B cell (primary cell): ENCODE results near the gene CAMTA1. TPM values are rescaled to one million over a fixed set of nuclear protein-coding genes. Genes with fewer than 3 reads are reported as not detected.

ENCODE experiments used
- ATAC-seq: fragments of 200-7000 bp; cut with Tn5 transposase; one replicate; pipeline ENCODE4 v1.10.0; 2021; ENCODE audit warnings: low read depth, mild to moderate bottlenecking, moderate number of reproducible peaks, moderate library complexity
- CTCF ChIA-PET: fragments of 350-600 bp; sonication (Branson Sonifier 250); formaldehyde crosslinking; loops from one replicate; lab custom pipeline; 2021; ENCODE audit warnings: antibody characterized with exemption, inconsistent platforms; lab: Charles Lee
- POLR2A ChIA-PET: fragments of 350-600 bp; sonication (Branson Sonifier 250); formaldehyde crosslinking; loops from one replicate; lab custom pipeline; 2021; ENCODE audit warnings: antibody characterized with exemption; lab: Charles Lee
- DNase-seq: peaks from one replicate; pipeline ENCODE4 v3.0.0; 2013
- H2AFZ ChIP-seq: 2 replicates; pipeline ENCODE4 v1.6.1; 2012; ENCODE audit warnings: mild to moderate bottlenecking, low read depth, low read length; ENCODE audit not compliant: insufficient read depth, poor library complexity, severe bottlenecking
- H3K27ac ChIP-seq, 2 donors: 1 replicate in 1 of 2; 2 replicates in 1 of 2; pipeline ENCODE4 v1.5.1; 2012 to 2013; ENCODE audit warnings: low read length in 2 of 2, mild to moderate bottlenecking in 2 of 2, moderate library complexity in 1 of 2
- H3K27me3 ChIP-seq, 4 experiments: fragments of 200-600 bp in 1 of 4; sonication (generic) in 1 of 4; replicated peaks in 1 of 4; 1 replicate in 2 of 4; 2 replicates in 2 of 4; pipeline versions ENCODE4 v1.6.1 to v1.7.0; 2013 to 2016; ENCODE audit warnings: low read length in 3 of 4, mild to moderate bottlenecking in 2 of 4, mixed read lengths in 1 of 4, moderate library complexity in 1 of 4; ENCODE audit not compliant: insufficient read depth in 4 of 4, control insufficient read depth in 3 of 4; ENCODE audit errors: control extremely low read depth in 1 of 4
- H3K36me3 ChIP-seq, 2 experiments: replicated peaks in 1 of 2; 1 replicate in 1 of 2; 2 replicates in 1 of 2; pipeline versions ENCODE4 v1.6.1 to v1.7.1; 2013; ENCODE audit warnings: low read length in 1 of 2; ENCODE audit not compliant: insufficient read depth in 2 of 2, control insufficient read depth in 1 of 2; ENCODE audit errors: control extremely low read depth in 1 of 2, extremely low read depth in 1 of 2
- H3K4me1 ChIP-seq, 2 donors: fragments of 200-600 bp in 1 of 2; sonication (generic) in 1 of 2; 1 replicate in 1 of 2; 2 replicates in 1 of 2; pipeline versions ENCODE4 v1.5.1 to v1.6.1; 2013 to 2017; ENCODE audit warnings: low read length in 2 of 2; ENCODE audit not compliant: control insufficient read depth in 2 of 2, insufficient read depth in 2 of 2
- H3K4me2 ChIP-seq: replicated peaks from 2 replicates; pipeline ENCODE3; 2012; ENCODE audit warnings: mild to moderate bottlenecking, low read depth, low read length; ENCODE audit not compliant: poor library complexity, severe bottlenecking
- H3K4me3 ChIP-seq, 5 experiments: fragments of 200-600 bp in 1 of 5; sonication (generic) in 1 of 5; 1 replicate in 3 of 5; 2 replicates in 2 of 5; pipeline versions ENCODE4 v1.5.1 to v1.7.0; 2011 to 2016; ENCODE audit warnings: low read length in 4 of 5, mild to moderate bottlenecking in 4 of 5, low read depth in 2 of 5, control low read depth in 1 of 5, moderate library complexity in 1 of 5; ENCODE audit not compliant: insufficient read depth in 1 of 5; ENCODE audit errors: control extremely low read depth in 1 of 5, extremely low read depth in 1 of 5
- H3K79me2 ChIP-seq: fragments of 200-600 bp; sonication (generic); one replicate; pipeline ENCODE4 v1.6.0; 2016; ENCODE audit warnings: low read length; ENCODE audit not compliant: control insufficient read depth, insufficient read depth
- H3K9ac ChIP-seq: fragments of 200-600 bp; sonication (generic); 2 replicates; pipeline ENCODE4 v1.6.1; 2017; ENCODE audit warnings: mild to moderate bottlenecking, low read length, moderate library complexity
- H3K9me3 ChIP-seq, 3 donors: one replicate each; pipeline versions ENCODE4 v1.6.1 to v1.7.1; 2013; ENCODE audit warnings: low read length in 2 of 3; ENCODE audit not compliant: control insufficient read depth in 2 of 3, insufficient read depth in 1 of 3; ENCODE audit errors: control extremely low read depth in 1 of 3
- H4K20me1 ChIP-seq: 2 replicates; pipeline ENCODE4 v1.6.0; 2012; ENCODE audit warnings: mild to moderate bottlenecking, low read length; ENCODE audit not compliant: insufficient read depth, control insufficient read depth, poor library complexity, severe bottlenecking
- H3K27ac Mint-ChIP-seq: one replicate; pipeline ENCODE4 v1.8.0; 2021; ENCODE audit warnings: mixed read lengths
- H3K27me3 Mint-ChIP-seq: one replicate; pipeline ENCODE4 v1.8.0; 2021; ENCODE audit warnings: mixed read lengths
- H3K4me1 Mint-ChIP-seq: one replicate; pipeline ENCODE4 v1.8.0; 2021; ENCODE audit warnings: mixed read lengths
- H3K4me3 Mint-ChIP-seq: one replicate; pipeline ENCODE4 v1.8.0; 2021; ENCODE audit warnings: mixed read lengths
- H3K9me3 Mint-ChIP-seq: one replicate; pipeline ENCODE4 v1.8.0; 2022; ENCODE audit warnings: mixed read lengths; ENCODE audit not compliant: insufficient read depth
- CTCF ChIP-seq: fragments of 200-600 bp; IDR thresholded peaks from one replicate; pipeline ENCODE4 v1.8.0; 2022; ENCODE audit warnings: antibody characterized with exemption, mild to moderate bottlenecking
- EZH2 ChIP-seq: IDR thresholded peaks from 2 replicates; pipeline ENCODE4 v1.6.1; 2012; ENCODE audit warnings: borderline replicate concordance, low read depth, mild to moderate bottlenecking, moderate library complexity, low read length; ENCODE audit not compliant: insufficient read depth, poor library complexity, severe bottlenecking
- WGBS: methylation state at CpG from one replicate; pipeline ENCODE4 v1.1.5; 2013; ENCODE audit warnings: missing lambda C conversion rate; ENCODE audit not compliant: insufficient coverage; 5-methylcytosine and 5-hydroxymethylcytosine counted together
- intact Hi-C: fragments of 100-400 bp; cut with micrococcal nuclease; formaldehyde crosslinking; loops from one replicate; pipeline ENCODE4 v1.10.0; 2022
- polyA plus RNA-seq: library from polyadenylated mRNA; depleted of rRNA; stranded (reverse); fragments of >200 nt; gene quantifications from 2 replicates; pipeline ENCODE4 v1.2.3, GENCODE V29; 2012
- total RNA-seq, 2 donors: library from RNA; stranded (reverse); fragments of 120-200 nt in 1 of 2; gene quantifications; 1 replicate in 1 of 2; 2 replicates in 1 of 2; pipeline versions ENCODE4 v1.2.3 to v1.2.4, GENCODE V29; 2013 to 2022

CAMTA1 gene
- total and polyA plus RNA-seq, 2 donors (not counting 1 experiment from before 2014, with no cell fraction given), result 42.2 to 45.7 TPM

DNA sequence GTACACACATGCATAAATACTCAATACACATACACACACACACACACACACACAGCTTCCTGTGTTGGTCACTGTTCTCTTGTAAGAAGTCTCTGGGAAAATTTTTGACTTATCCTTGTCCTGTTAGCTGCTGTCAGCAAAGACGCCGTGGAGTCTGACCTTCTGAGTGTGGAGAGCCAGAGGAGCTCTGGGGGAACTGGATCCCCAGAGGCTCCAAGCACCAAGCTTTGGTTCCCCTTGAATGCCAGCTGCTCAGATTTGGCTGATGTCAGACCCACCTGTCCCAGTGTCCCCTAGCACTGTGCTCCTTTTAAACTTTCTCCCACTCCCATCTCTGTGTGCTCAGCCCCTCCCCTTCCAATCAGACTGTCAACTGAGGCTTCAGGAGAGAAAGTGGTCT, 319.1 kb downstream of the CAMTA1 start:
- no peak overlapping the region for H2AFZ ChIP-seq
- no peak overlapping the region for H3K9ac ChIP-seq
- H3K4me3 ChIP-seq, result no peak overlapping the region
- no peaks in the 10 kb centered on the region for H3K4me1 Mint-ChIP-seq
- no peaks in the 10 kb centered on the region for H3K36me3 ChIP-seq
- no peak overlapping the region for H3K4me2 ChIP-seq
- H3K9me3 ChIP-seq, result peaks cover 0 to 3% (median 0%) of the 10 kb centered on the region in 3 donors
- H3K4me3 Mint-ChIP-seq, result no peak overlapping the region
- TF ChIP-seq CTCF, result no peak
- TF ChIP-seq EZH2, result no peak
- DNase-seq (no peak), ATAC-seq (no peak)
- peaks cover 13% of the 10 kb centered on the region for H3K27me3 Mint-ChIP-seq
- ChIA-PET CTCF (no interaction called here), POLR2A (no interaction called here)
- H3K27ac ChIP-seq, result no peak overlapping the region
- H3K79me2 ChIP-seq, result no peaks in the 10 kb centered on the region
- H3K27ac Mint-ChIP-seq, result no peak overlapping the region
- H4K20me1 ChIP-seq, result no peaks in the 10 kb centered on the region
- no peaks in the 10 kb centered on the region for H3K4me1 ChIP-seq
- intact Hi-C loops, result no loop called here
- WGBS, result 60% methylated on average over 2 of the region's 2 CpGs
- H3K27me3 ChIP-seq, result no peaks in the 10 kb centered on the region
- H3K9me3 Mint-ChIP-seq, result peaks cover 3% of the 10 kb centered on the region

GRCh38 chr1:7105269-7105668, 320.0 kb downstream of the CAMTA1 start:
- H3K9me3 ChIP-seq, result peaks cover 0 to 3% (median 0%) of the 10 kb centered on the region in 3 donors

More at GRCh38 chr1:7105269-7105668, 320.0 kb downstream of the CAMTA1 start:
- DNase-seq, result no peak
- Mint-ChIP-seq H3K4me1 (no peaks in the 10 kb centered on the region), H3K27me3 (peaks cover 12% of the 10 kb centered on the region), H3K27ac (no peak overlapping the region), H3K9me3 (peaks cover 3% of the 10 kb centered on the region), H3K4me3 (no peak overlapping the region)
- no peak for TF ChIP-seq EZH2
- TF ChIP-seq CTCF, result no peak
- ChIA-PET CTCF (no interaction called here), POLR2A (no interaction called here)
- no peak overlapping the region for H3K4me2 ChIP-seq
- H3K9ac ChIP-seq, result no peak overlapping the region
- no peaks in the 10 kb centered on the region for H3K4me1 ChIP-seq
- no peak overlapping the region for H2AFZ ChIP-seq
- 98% methylated on average over 4 of the region's 7 CpGs for WGBS
- H3K79me2 ChIP-seq, result no peaks in the 10 kb centered on the region
- no peaks in the 10 kb centered on the region for H3K27me3 ChIP-seq
- H4K20me1 ChIP-seq, result no peaks in the 10 kb centered on the region
- H3K4me3 ChIP-seq, result no peak overlapping the region
- intact Hi-C loops, result no loop called here
- ATAC-seq, result no peak
- H3K36me3 ChIP-seq, result no peaks in the 10 kb centered on the region
- no peak overlapping the region for H3K27ac ChIP-seq
